ENCODE results near the gene GALNT1.

GRCh38 chr18:35639296-35639695, 57.8 kb downstream of the GALNT1 start:
- TF ChIP-seq ARNT (IDR thresholded peaks at IDR 0.05) (no peak), BHLHE40 (IDR thresholded peaks at IDR 0.05; ENCODE audit: borderline replicate concordance) (no peak), FOXM1 (IDR thresholded peaks at IDR 0.05; ENCODE audit: borderline replicate concordance) (no peak), TARDBP (IDR thresholded peaks at IDR 0.05) (no peak), ELF4 (IDR thresholded peaks at IDR 0.05) (no peak), ZNF384 (IDR thresholded peaks at IDR 0.05) (no peak), SUZ12 (IDR thresholded peaks at IDR 0.05) (no peak), LEF1 (IDR thresholded peaks at IDR 0.05; ENCODE audit: borderline replicate concordance) (no peak), SP1 (IDR thresholded peaks at IDR 0.05) (no peak), FOXA1 (IDR thresholded peaks at IDR 0.05) (no peak), L3MBTL2 (conservative IDR thresholded peaks at IDR 0.05) (no peak), FOXK2 (IDR thresholded peaks at IDR 0.05) (no peak), NFRKB (IDR thresholded peaks at IDR 0.05) (no peak), PKNOX1 (IDR thresholded peaks at IDR 0.05) (no peak)
